SKM-1 (cell line): ENCODE results near the gene BLM.

Source experiments
- DNase-seq: peaks from one replicate; lab custom pipeline; 2025; ENCODE audit not compliant: unreplicated experiment; lab: John Stamatoyannopoulos, UW

Gene BLM

DNA sequence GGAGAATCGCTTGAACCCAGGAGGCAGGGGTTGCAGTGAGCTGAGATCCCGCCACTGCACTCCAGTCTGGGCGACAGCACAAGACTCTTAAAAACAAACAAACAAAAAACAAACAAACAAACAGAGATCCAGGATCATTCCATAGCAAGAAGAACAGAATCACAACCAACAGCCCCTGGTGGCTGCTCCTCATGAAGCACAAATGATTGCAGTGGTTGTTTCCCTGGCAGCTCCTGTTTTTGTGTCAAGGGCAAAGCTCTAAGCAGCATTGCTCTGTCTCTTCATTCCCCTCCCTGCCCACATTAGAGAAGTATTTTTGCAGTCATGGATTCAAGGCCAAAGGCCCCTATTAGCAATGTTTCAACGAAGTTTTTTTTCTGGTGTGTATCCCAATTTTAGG lies 25.8 kb upstream of the BLM start:
- no peak for DNase-seq

GRCh38 chr15:90691982-90692773 lies 25.0 kb upstream of the BLM start:
- DNase-seq, result no peak

- no peak for DNase-seq
Measured at GRCh38 chr15:90694987-90695386, 22.2 kb upstream of the BLM start.

- DNase-seq, result no peak
Measured at GRCh38 chr15:90697175-90697574, 20.0 kb upstream of the BLM start.

- DNase-seq, result no peak
Measured at GRCh38 chr15:90698629-90699028, 18.5 kb upstream of the BLM start.

DNA sequence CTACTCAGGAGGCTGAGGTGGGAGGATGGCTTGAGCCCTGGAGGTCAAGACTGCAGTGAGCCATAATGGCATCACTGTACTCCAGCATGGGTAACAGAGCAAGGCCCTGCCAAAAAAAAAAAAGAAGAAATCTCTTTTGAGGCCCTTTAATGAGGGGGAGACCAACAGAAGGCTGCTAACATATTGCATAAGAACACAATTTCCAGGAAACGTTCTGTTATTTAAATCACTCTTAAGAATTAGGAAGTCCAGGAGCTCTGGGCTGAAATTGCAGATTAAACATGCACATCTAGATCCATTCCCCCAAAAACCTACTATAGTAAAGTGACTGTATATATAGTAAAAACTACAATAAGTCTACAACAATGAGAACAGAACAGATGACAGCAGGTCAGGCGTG lies 16.1 kb upstream of the BLM start:
- DNase-seq, result peak; percentile 22

DNA sequence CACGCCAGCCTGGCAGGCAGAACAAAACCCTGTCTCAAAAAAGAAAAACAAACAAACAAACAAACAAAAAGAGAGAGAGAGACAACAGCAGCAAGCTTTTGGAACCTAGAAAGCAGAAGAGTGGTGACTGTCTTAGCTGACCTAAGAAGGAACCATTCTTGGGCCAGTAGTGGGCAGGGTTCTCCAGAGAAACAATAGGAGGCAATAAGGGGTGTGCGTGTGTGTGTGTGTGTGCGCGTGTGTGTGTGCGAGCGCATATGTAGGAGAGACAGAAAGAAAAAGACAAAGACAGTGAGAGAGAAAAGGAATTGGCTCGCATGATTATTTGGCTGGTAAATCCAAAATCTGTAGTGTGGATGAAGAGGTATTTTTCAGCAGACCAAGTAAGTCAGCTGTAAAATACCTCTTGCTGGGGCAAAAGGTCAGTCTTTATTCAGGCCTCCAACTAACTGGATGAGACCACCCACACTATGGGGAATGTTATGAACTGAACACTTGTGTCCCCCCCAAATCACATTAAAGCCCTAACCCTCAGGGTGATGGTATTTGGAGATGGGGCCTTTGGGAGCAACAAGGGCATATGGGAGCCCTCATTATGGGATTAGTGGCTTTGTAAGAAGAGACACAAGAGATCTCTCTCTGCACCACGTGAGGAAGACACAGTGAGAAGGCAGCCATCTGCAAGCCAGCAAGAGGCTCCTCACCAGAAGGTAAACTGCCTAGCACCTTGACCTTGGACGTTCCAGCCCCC lies 15.1 kb upstream of the BLM start:
- no peak for DNase-seq

GRCh38 chr15:90703455-90703854 lies 13.7 kb upstream of the BLM start:
- no peak for DNase-seq

GRCh38 chr15:90705212-90705611 lies 11.9 kb upstream of the BLM start:
- DNase-seq, result no peak

DNA sequence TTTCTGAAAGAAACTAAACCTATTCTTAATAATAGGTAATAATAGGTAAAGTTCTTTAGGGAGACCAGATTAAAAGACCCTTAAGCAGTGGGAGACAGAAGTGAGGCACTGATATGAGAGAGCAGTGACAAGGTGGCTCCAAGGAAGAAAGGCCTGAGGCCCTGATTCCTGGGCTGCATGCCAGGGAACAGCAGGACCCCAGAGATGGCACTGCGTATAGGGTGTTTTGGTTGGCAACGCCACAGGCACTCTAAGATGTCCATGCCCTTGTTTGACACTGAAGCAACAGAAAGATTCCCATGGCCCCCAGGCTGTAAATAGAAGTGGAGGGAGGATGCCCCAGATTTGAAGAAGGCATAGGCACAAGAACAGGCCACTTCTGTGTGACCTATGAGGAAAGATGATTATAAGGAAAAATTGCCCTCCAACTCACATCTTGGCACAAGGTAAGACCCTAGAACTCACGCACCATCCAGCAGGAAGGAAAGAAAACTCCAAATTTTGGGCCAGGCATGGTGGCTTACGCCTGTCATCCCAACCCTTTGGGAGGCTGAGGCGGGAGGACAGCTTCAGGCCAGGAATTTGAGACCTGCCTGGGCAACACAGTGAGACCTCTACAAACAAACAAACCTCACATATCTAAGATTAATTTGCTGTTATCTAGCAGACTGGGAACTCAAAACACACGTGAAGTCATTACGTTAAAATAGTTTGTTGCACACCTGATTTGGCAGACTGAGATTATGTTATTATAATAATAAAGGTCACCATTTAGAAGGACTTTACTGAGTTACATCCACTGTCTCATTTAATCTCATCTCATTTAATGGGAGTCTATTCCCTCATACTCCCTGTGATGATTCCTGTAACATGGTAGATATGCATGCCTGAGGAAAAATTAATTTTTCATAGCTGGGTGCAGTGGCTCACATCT lies 10.5 kb upstream of the BLM start:
- DNase-seq, result no peak

GRCh38 chr15:90707489-90707888 lies 9.7 kb upstream of the BLM start:
- no peak for DNase-seq

DNA sequence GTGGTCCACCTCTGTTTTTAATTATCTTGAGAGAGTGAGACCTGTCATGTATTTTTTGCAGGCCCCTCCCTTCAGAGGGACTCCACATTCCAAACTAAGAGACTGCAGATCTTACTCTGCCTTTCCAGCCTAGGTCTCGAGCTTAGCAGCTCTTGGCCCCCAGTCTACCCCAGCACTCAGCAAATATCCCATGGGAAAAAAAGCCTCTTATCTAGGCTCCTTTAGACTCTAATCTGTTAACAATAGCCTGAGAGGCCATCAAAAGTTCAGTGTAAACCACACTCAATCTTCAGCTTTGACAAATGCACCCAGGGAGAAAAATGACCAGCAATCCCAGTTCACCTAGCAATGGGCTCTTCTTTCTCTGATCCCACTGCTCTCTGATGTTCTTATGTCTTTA lies 8.6 kb upstream of the BLM start:
- no peak for DNase-seq

DNA sequence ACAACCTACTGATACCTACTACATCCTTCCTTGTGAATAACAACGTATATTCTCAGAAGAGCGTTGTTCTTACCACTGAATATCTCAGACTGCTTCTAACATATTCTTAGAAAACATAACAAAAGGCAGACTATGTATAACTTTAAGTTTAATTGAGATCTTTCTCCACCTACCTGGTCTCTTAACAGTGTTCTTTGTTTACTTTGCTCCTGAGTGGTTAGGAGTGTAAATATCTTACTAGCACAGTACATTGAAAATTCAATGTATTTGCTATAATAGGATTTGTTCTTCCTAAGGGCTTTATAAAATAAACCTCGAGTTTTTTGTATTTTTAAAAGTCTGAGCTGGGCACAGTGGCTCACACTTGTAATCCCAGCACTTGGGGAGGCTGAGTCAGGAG lies 7.9 kb upstream of the BLM start:
- no peak for DNase-seq

DNA sequence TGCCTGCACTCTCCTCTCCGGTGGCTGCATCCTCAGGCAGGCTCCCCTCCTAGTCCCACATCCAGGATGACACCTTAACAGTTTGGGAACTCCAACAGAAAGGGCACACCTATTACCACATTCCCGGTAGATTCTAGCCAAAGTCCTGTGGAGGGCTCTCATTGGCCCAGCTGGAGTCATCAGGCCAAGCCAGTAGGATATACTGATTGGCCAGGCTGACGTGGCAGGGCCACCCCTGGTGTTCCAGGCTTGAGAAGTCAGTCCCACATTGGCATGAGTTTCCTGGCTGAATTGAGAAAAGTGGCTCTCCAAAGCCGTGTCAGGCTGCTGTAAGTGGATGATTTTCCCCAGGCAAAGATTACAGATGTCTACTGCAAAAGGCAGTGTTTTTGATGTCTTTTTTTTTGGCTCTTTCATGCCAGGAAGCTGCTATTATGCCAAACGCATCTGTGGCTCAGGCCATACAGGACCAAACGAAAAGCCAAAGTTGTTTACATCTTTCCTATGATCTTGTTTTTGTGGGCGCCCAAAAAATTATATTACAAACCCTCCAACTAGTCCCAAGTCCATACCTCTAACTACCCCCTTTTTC lies 6.6 kb upstream of the BLM start:
- no peak for DNase-seq

DNA sequence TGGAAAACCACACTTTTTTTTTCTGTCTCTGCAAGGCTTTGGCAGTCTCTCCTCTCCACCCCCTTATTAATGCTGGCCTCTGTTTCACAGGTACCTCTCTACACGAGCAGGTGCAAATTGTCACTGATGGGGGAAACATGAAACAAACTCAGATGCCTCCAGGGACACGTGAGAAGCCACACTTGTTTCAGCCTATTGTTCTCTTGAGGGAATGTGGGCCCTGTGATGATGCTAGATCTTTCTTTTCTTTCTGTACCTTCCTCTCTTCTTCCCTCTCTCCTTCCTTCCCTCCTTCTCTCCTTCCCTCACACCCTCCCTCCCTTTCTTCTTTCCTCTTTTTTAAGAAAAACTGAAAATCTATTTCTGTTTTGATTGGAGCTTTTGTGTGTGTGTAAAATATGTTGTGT lies 5.7 kb upstream of the BLM start:
- no peak for DNase-seq

DNA sequence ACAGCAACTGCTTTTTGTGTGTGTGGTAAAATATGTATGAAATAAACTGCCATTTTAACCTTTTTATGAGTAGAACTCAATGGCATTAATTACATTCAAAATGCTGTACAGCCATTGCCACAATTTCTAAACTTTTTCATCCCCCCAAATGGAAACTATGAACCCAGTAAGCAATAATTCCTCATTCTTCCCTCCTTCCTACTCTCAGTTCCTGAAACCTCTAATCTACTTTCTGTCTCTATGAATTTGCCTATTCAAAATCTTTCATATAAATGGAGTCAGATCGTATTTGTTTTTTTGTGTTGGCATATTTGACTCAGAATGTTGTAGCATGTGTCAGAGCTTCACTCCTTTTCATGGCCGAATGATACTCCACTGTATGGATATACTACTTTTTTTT lies 5.3 kb upstream of the BLM start:
- DNase-seq, result no peak

DNA sequence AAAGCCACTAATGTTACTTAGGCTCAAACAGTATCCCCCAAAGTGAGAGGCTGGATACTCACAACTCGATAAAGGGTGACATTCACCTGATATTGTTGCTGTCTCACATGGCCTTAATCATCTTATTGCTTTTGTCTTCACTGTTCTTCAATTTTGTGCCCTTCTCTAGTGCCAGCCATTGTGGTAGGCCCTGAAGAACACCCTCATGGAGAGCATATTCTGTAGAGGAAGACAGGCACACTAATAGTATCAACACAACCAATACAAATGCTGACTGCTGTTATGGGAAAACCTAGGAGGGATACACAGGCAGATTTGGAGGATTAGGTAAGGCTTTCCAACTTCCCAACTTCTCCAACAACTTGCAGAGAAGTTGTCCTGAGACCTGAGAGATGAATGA lies 4.1 kb upstream of the BLM start:
- DNase-seq, result no peak

- no peak for DNase-seq
Measured at GRCh38 chr15:90716317-90716975, 700 bp upstream of the BLM start.

DNA sequence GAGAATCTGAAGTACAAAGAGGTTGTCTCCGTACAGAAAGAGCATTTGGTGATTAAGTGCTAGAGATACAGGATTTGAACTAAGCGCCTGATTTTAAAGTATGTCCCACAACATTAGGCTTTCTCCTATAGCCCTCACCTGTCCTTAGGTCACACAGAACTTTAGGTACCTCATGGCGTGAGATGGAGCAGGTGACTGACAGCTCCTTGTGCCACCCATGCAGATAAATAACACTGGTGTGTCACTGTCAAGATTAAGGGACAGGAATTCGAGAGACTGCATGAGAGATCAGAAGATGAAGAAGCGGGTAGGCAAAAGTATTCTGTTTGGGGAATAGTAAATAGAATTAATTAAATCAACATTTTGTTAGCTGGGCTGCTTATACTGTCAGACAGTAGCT lies 1.1 kb downstream of the BLM start:
- no peak for DNase-seq

GRCh38 chr15:90720131-90720530 lies 3.0 kb downstream of the BLM start:
- DNase-seq, result no peak

DNA sequence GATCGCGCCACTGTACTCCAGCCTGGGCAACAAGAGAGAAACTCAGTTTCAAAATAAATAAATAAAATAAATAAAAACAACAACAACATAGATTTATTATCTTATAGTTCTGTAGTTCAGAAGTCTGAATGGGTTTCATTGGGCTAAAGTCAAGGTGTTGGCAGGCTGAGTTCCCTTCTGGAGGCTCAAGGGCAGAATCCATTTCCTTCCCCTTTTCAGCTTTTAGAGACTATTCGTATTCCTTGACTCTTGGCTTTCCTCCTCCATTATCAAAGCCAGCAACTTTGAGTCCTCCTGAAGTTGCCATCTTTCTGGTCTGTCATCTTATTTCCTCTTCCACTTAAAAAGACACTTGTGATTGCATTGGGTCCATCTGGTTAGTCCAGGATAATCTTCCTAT lies 12.1 kb downstream of the BLM start:
- peak; percentile 33 for DNase-seq
